HEK293 (cell line): Measurements from ENCODE around the gene PKP2.

Experiments used
- CTCF ChIA-PET: fragments of 350-600 bp; formaldehyde crosslinking; extraction: SDS; loops from one replicate; lab custom pipeline; 2021; ENCODE audit warnings: antibody characterized with exemption; lab: Yijun Ruan, JAX
- POLR2A ChIA-PET: fragments of 300-600 bp; formaldehyde crosslinking; extraction: SDS; loops from one replicate; lab custom pipeline; 2020; ENCODE audit warnings: antibody characterized with exemption, inconsistent platforms; lab: Yijun Ruan, JAX
- H3K27ac ChIP-seq: fragments of 200-500 bp; sonication (Bioruptor generic); 2 replicates; pipeline ENCODE4 v1.5.1; 2014; ENCODE audit warnings: low read depth, low read length, control low read depth, inconsistent platforms; ENCODE audit errors: extremely low read depth
- H3K36me3 ChIP-seq, 2 experiments: fragments of 200-500 bp in 1 of 2; sonication (Bioruptor generic) in 1 of 2; 1 replicate in 1 of 2; 2 replicates in 1 of 2; pipeline ENCODE4 v1.5.1; 2014 to 2017; ENCODE audit warnings: inconsistent platforms in 2 of 2, low read length in 2 of 2; ENCODE audit not compliant: control insufficient read depth in 2 of 2, insufficient read depth in 1 of 2
- H3K4me1 ChIP-seq: fragments of 200-500 bp; sonication (Bioruptor generic); 2 replicates; pipeline ENCODE4 v1.5.1; 2014; ENCODE audit warnings: mild to moderate bottlenecking, low read length, inconsistent platforms; ENCODE audit not compliant: control insufficient read depth, insufficient read depth
- H3K4me3 ChIP-seq: 2 replicates; pipeline ENCODE4 v1.5.1; 2011; ENCODE audit warnings: low read depth, mild to moderate bottlenecking, control low read depth, low read length, moderate library complexity
- H3K9me3 ChIP-seq: fragments of 200-500 bp; sonication (Bioruptor generic); 2 replicates; pipeline ENCODE4 v1.5.1; 2014; ENCODE audit warnings: low read depth, low read length, inconsistent platforms; ENCODE audit not compliant: control insufficient read depth, insufficient read depth
- GLIS1 ChIP-seq: fragments of 450-650 bp; formaldehyde crosslinking; IDR thresholded peaks from 2 replicates; pipeline ENCODE4 v1.5.1; 2016; ENCODE audit warnings: missing biosample characterization, missing genetic modification characterization
- GLIS2 ChIP-seq: fragments of 450-650 bp; formaldehyde crosslinking; IDR thresholded peaks from 2 replicates; pipeline ENCODE4 v1.5.1; 2016; ENCODE audit warnings: missing biosample characterization, missing genetic modification characterization
- IKZF3 ChIP-seq: fragments of 450-650 bp; IDR thresholded peaks from 2 replicates; pipeline ENCODE4 v1.5.0; 2018; ENCODE audit warnings: missing biosample characterization, mild to moderate bottlenecking, missing genetic modification characterization, moderate library complexity
- KLF10 ChIP-seq: fragments of 450-650 bp; IDR thresholded peaks from 2 replicates; pipeline ENCODE4 v1.5.1; 2018; ENCODE audit warnings: missing biosample characterization, mild to moderate bottlenecking, missing genetic modification characterization
- KLF16 ChIP-seq: fragments of 450-650 bp; formaldehyde crosslinking; IDR thresholded peaks from 2 replicates; pipeline ENCODE4 v1.5.1; 2017; ENCODE audit warnings: missing biosample characterization, missing genetic modification characterization
- KLF8 ChIP-seq: fragments of 450-650 bp; formaldehyde crosslinking; IDR thresholded peaks from 2 replicates; pipeline ENCODE4 v1.5.1; 2016; ENCODE audit warnings: missing biosample characterization, missing genetic modification characterization
- SP3 ChIP-seq: fragments of 450-650 bp; formaldehyde crosslinking; IDR thresholded peaks from 2 replicates; pipeline ENCODE4 v1.5.1; 2016; ENCODE audit warnings: missing biosample characterization, missing genetic modification characterization
- TRIM28 ChIP-seq: IDR thresholded peaks from 2 replicates; pipeline ENCODE4 v1.6.1; 2011; ENCODE audit warnings: low read length, control low read depth, borderline replicate concordance
- WT1 ChIP-seq: fragments of 450-650 bp; formaldehyde crosslinking; IDR thresholded peaks from 2 replicates; pipeline ENCODE4 v1.5.1; 2016; ENCODE audit warnings: missing biosample characterization, missing genetic modification characterization
- ZBTB17 ChIP-seq: fragments of 450-650 bp; formaldehyde crosslinking; IDR thresholded peaks from 2 replicates; pipeline ENCODE4 v1.5.1; 2016; ENCODE audit warnings: missing biosample characterization, missing genetic modification characterization
- ZBTB20 ChIP-seq: fragments of 450-650 bp; formaldehyde crosslinking; IDR thresholded peaks from 2 replicates; pipeline ENCODE4 v1.5.1; 2016; ENCODE audit warnings: missing biosample characterization, missing genetic modification characterization
- ZBTB48 ChIP-seq: fragments of 450-650 bp; formaldehyde crosslinking; IDR thresholded peaks from 2 replicates; pipeline ENCODE4 v1.5.1; 2016; ENCODE audit warnings: missing biosample characterization, missing genetic modification characterization
- ZBTB8A ChIP-seq: fragments of 450-650 bp; formaldehyde crosslinking; IDR thresholded peaks from 2 replicates; pipeline ENCODE4 v1.5.1; 2016; ENCODE audit warnings: missing biosample characterization, missing genetic modification characterization
- ZFP37 ChIP-seq: fragments of 450-650 bp; formaldehyde crosslinking; IDR thresholded peaks from 2 replicates; pipeline ENCODE4 v1.5.1; 2016; ENCODE audit warnings: missing biosample characterization, missing genetic modification characterization
- ZNF239 ChIP-seq: fragments of 450-650 bp; formaldehyde crosslinking; IDR thresholded peaks from 2 replicates; pipeline ENCODE4 v1.5.1; 2016; ENCODE audit warnings: missing biosample characterization, missing genetic modification characterization
- ZNF24 ChIP-seq: fragments of 450-650 bp; formaldehyde crosslinking; IDR thresholded peaks from 2 replicates; pipeline ENCODE4 v1.5.1; 2016; ENCODE audit warnings: missing biosample characterization, missing genetic modification characterization
- ZNF335 ChIP-seq: fragments of 450-650 bp; formaldehyde crosslinking; conservative IDR thresholded peaks from 2 replicates; pipeline ENCODE4 v1.5.1; 2016; ENCODE audit warnings: missing biosample characterization, missing genetic modification characterization
- ZNF391 ChIP-seq: fragments of 450-650 bp; formaldehyde crosslinking; IDR thresholded peaks from 2 replicates; pipeline ENCODE4 v1.5.1; 2016; ENCODE audit warnings: low read depth, missing biosample characterization, missing genetic modification characterization, borderline replicate concordance
- ZNF501 ChIP-seq: fragments of 450-650 bp; formaldehyde crosslinking; IDR thresholded peaks from 2 replicates; pipeline ENCODE4 v1.5.1; 2016; ENCODE audit warnings: missing biosample characterization, missing genetic modification characterization
- ZNF600 ChIP-seq: fragments of 450-650 bp; formaldehyde crosslinking; IDR thresholded peaks from 2 replicates; pipeline ENCODE4 v1.5.1; 2016; ENCODE audit warnings: missing biosample characterization, missing genetic modification characterization
- ZNF629 ChIP-seq: fragments of 450-650 bp; formaldehyde crosslinking; IDR thresholded peaks from 2 replicates; pipeline ENCODE4 v1.5.1; 2017; ENCODE audit warnings: missing biosample characterization, missing genetic modification characterization
- ZXDB ChIP-seq: fragments of 450-650 bp; formaldehyde crosslinking; IDR thresholded peaks from 2 replicates; pipeline ENCODE4 v1.5.1; 2016; ENCODE audit warnings: missing biosample characterization, missing genetic modification characterization
- TF ChIP-seq, protein P1 (sequence below): fragments of 450-650 bp; formaldehyde crosslinking; IDR thresholded peaks from 2 replicates; pipeline ENCODE4 v1.5.1; 2016; ENCODE audit warnings: missing biosample characterization, missing genetic modification characterization
- TF ChIP-seq, protein P2 (sequence below): fragments of 450-650 bp; formaldehyde crosslinking; optimal IDR thresholded peaks from 2 replicates; pipeline ENCODE3; 2016; ENCODE audit warnings: missing biosample characterization, mild to moderate bottlenecking, missing genetic modification characterization
- TF ChIP-seq, protein P3 (sequence below): fragments of 450-650 bp; formaldehyde crosslinking; IDR thresholded peaks from 2 replicates; pipeline ENCODE4 v1.5.1; 2016; ENCODE audit warnings: missing biosample characterization, missing genetic modification characterization
- TF ChIP-seq, protein P4 (sequence below): fragments of 450-650 bp; formaldehyde crosslinking; IDR thresholded peaks from 2 replicates; pipeline ENCODE4 v1.5.1; 2016; ENCODE audit warnings: missing biosample characterization, missing genetic modification characterization
- TF ChIP-seq, protein P5 (sequence below): fragments of 450-650 bp; formaldehyde crosslinking; IDR thresholded peaks from 2 replicates; pipeline ENCODE4 v1.5.1; 2016; ENCODE audit warnings: missing biosample characterization, missing genetic modification characterization

Gene PKP2

DNA sequence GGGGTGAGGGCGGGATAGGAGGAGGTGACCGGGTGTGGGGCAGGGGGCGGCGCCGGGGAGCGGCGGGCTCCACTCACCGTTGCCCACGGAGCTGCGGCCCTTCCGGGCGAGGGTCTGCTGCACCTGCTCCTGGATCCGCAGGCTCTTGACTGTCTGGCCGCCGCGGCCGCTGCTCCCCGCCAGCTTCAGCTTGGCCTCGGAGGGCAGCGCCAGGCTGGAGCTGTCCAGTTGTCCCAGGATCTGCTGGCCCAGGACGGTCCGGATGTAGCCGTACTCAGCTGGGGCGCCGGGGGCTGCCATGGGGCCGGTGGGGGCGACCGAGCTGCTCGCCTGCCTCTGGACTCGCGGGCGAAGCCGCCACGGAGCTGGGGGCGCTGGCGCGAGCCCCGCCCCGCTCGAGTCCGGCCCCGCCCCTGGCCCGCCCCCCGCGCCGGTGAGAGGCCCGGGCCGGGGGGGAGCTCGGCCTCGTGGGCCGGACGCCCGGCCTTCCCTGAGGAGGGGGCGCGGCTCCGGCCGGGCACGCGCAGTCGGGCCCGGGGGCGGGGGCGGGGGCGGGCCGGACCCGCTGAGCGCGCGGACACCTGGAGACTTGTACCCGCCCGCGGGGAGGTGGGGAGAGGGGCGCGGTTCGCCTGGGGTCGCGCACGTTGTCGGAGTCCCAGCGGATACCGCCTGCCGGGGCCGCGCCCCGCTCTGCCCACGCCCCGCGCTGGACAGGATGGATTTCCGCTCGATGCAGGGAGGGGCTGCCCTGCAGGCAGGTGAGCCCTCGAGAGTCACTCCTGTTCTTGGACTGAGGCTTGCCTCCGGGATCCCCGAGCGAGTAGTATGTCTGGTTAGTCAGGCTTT, at the start of gene PKP2:
Gene PKP2, minus strand, starts transcription at position 346 of the 849 bp plus-strand sequence. Its CDS starts 46 bp downstream, at position 300.
- peak within 1 kb of the TSS; percentile 58; the same call in 1 of the 2 replicates for H3K27ac ChIP-seq
- TF ChIP-seq, protein P1, sequence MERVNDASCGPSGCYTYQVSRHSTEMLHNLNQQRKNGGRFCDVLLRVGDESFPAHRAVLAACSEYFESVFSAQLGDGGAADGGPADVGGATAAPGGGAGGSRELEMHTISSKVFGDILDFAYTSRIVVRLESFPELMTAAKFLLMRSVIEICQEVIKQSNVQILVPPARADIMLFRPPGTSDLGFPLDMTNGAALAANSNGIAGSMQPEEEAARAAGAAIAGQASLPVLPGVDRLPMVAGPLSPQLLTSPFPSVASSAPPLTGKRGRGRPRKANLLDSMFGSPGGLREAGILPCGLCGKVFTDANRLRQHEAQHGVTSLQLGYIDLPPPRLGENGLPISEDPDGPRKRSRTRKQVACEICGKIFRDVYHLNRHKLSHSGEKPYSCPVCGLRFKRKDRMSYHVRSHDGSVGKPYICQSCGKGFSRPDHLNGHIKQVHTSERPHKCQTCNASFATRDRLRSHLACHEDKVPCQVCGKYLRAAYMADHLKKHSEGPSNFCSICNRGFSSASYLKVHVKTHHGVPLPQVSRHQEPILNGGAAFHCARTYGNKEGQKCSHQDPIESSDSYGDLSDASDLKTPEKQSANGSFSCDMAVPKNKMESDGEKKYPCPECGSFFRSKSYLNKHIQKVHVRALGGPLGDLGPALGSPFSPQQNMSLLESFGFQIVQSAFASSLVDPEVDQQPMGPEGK (tag by site-specific recombination) = peak; percentile 79
- TF ChIP-seq IKZF3 (tag by site-specific recombination) (peak; percentile 6; the same call in 1 of the 2 replicates), ZBTB8A (peak; percentile 38; the same call in 1 of the 2 replicates), ZNF391 (tag by site-specific recombination) (0 out of 2 replicates have a peak, but pooled peaks have one; percentile 25), KLF8 (peak; percentile 90), GLIS2 (peak; percentile 70), TRIM28 (0 out of 2 replicates have a peak, but pooled peaks have one; percentile 12), KLF16 (tag by site-specific recombination) (peak; percentile 77), ZNF600 (peak; percentile 42), KLF10 (tag by site-specific recombination) (peak; percentile 93), GLIS1 (peak; percentile 20; the same call in 1 of the 2 replicates), WT1 (tag by site-specific recombination) (peak; percentile 62), ZXDB (tag by site-specific recombination) (peak; percentile 47), ZNF501 (tag by site-specific recombination) (peak; percentile 51; the same call in 1 of the 2 replicates), ZBTB17 (peak; percentile 96), ZBTB48 (peak; percentile 47; the same call in 1 of the 2 replicates), SP3 (tag by site-specific recombination) (peak; percentile 77), ZNF239 (tag by site-specific recombination) (no peak), ZFP37 (0 out of 2 replicates have a peak, but pooled peaks have one; percentile 33), ZBTB20 (tag by site-specific recombination) (peak; percentile 12; the same call in 1 of the 2 replicates), ZNF335 (tag by site-specific recombination) (peak; percentile 80), ZNF24 (no peak), ZNF629 (tag by site-specific recombination) (no peak)
- TF ChIP-seq, protein P2, sequence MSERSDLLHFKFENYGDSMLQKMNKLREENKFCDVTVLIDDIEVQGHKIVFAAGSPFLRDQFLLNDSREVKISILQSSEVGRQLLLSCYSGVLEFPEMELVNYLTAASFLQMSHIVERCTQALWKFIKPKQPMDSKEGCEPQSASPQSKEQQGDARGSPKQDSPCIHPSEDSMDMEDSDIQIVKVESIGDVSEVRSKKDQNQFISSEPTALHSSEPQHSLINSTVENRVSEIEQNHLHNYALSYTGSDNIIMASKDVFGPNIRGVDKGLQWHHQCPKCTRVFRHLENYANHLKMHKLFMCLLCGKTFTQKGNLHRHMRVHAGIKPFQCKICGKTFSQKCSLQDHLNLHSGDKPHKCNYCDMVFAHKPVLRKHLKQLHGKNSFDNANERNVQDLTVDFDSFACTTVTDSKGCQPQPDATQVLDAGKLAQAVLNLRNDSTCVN (tag by site-specific recombination) = peak; percentile 88
- TF ChIP-seq, protein P3, sequence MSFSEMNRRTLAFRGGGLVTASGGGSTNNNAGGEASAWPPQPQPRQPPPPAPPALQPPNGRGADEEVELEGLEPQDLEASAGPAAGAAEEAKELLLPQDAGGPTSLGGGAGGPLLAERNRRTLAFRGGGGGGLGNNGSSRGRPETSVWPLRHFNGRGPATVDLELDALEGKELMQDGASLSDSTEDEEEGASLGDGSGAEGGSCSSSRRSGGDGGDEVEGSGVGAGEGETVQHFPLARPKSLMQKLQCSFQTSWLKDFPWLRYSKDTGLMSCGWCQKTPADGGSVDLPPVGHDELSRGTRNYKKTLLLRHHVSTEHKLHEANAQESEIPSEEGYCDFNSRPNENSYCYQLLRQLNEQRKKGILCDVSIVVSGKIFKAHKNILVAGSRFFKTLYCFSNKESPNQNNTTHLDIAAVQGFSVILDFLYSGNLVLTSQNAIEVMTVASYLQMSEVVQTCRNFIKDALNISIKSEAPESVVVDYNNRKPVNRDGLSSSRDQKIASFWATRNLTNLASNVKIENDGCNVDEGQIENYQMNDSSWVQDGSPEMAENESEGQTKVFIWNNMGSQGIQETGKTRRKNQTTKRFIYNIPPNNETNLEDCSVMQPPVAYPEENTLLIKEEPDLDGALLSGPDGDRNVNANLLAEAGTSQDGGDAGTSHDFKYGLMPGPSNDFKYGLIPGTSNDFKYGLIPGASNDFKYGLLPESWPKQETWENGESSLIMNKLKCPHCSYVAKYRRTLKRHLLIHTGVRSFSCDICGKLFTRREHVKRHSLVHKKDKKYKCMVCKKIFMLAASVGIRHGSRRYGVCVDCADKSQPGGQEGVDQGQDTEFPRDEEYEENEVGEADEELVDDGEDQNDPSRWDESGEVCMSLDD = peak; percentile 64; the same call in 1 of the 2 replicates
- TF ChIP-seq, protein P4, sequence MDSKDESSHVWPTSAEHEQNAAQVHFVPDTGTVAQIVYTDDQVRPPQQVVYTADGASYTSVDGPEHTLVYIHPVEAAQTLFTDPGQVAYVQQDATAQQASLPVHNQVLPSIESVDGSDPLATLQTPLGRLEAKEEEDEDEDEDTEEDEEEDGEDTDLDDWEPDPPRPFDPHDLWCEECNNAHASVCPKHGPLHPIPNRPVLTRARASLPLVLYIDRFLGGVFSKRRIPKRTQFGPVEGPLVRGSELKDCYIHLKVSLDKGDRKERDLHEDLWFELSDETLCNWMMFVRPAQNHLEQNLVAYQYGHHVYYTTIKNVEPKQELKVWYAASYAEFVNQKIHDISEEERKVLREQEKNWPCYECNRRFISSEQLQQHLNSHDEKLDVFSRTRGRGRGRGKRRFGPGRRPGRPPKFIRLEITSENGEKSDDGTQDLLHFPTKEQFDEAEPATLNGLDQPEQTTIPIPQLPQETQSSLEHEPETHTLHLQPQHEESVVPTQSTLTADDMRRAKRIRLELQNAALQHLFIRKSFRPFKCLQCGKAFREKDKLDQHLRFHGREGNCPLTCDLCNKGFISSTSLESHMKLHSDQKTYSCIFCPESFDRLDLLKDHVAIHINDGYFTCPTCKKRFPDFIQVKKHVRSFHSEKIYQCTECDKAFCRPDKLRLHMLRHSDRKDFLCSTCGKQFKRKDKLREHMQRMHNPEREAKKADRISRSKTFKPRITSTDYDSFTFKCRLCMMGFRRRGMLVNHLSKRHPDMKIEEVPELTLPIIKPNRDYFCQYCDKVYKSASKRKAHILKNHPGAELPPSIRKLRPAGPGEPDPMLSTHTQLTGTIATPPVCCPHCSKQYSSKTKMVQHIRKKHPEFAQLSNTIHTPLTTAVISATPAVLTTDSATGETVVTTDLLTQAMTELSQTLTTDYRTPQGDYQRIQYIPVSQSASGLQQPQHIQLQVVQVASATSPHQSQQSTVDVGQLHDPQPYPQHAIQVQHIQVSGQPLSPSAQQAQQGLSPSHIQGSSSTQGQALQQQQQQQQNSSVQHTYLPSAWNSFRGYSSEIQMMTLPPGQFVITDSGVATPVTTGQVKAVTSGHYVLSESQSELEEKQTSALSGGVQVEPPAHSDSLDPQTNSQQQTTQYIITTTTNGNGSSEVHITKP (tag by site-specific recombination) = peak; percentile 57
- TF ChIP-seq, protein P5, sequence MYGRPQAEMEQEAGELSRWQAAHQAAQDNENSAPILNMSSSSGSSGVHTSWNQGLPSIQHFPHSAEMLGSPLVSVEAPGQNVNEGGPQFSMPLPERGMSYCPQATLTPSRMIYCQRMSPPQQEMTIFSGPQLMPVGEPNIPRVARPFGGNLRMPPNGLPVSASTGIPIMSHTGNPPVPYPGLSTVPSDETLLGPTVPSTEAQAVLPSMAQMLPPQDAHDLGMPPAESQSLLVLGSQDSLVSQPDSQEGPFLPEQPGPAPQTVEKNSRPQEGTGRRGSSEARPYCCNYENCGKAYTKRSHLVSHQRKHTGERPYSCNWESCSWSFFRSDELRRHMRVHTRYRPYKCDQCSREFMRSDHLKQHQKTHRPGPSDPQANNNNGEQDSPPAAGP (tag by site-specific recombination) = peak; percentile 55; the same call in 1 of the 2 replicates

More for the DNA sequence above, at the start of gene PKP2:
- ChIA-PET CTCF (interaction anchor here (0.8 to 1.3 kb wide), 6 partner anchors 9 to 91 kb away, joined by 3 to 4 read pairs (median 3); no protein-coding TSS in a partner anchor), POLR2A (interaction anchor here (0.8 to 2.2 kb wide), 6 partner anchors 8 to 141 kb away, joined by 3 to 11 read pairs (median 4); partner anchors contain the start of gene YARS2)
- Histone ChIP-seq H3K4me1 (peaks cover 31% of the 10 kb centered on the region), H3K9me3 (no peaks in the 10 kb centered on the region), H3K4me3 (peak within 1 kb of the TSS; percentile 91), H3K36me3 (no peaks in the 10 kb centered on the region)
